Adrenal gland (tissue), 5 donors: Measurements from ENCODE around the gene SP4.

Experiments
- POLR2A ChIP-seq, 2 donors: fragments of 450-650 bp; IDR thresholded peaks; one replicate each; pipeline ENCODE4 v1.6.1; 2017; ENCODE audit warnings: antibody characterized with exemption in 2 of 2, mild to moderate bottlenecking in 2 of 2, moderate library complexity in 1 of 2
- TF ChIP-seq, protein P1 (sequence below), 6 experiments: fragments of 450-650 bp in 4 of 6; fragments of 200-600 bp in 2 of 6; sonication (generic) in 1 of 6; IDR thresholded peaks; 1 replicate in 5 of 6; 2 replicates in 1 of 6; pipeline versions ENCODE4 v1.5.1 to v1.8.0; 2016 to 2021; ENCODE audit warnings: antibody characterized with exemption in 6 of 6, mild to moderate bottlenecking in 2 of 6, moderate library complexity in 1 of 6
- donor health status: DM: no; HTN: no; CAD: no.

DNA sequence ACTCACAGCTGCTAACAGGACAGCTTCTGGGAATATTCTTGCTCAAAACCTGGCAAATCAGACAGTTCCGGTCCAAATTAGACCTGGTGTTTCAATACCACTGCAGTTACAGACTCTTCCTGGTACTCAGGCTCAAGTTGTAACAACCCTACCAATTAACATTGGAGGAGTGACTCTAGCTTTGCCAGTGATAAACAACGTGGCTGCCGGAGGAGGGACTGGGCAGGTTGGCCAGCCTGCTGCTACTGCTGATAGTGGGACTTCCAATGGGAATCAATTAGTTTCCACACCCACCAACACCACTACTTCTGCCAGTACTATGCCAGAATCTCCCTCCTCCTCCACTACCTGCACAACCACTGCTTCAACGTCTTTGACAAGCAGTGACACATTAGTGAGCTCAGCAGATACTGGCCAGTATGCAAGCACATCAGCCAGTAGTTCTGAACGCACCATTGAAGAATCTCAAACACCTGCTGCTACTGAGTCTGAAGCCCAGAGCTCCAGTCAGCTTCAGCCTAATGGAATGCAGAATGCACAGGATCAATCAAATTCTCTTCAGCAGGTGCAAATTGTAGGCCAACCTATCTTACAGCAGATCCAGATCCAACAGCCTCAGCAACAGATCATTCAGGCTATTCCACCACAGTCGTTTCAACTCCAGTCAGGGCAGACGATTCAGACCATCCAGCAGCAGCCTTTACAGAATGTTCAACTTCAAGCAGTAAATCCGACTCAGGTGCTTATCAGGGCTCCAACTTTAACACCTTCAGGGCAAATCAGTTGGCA lies 2.1 kb downstream of the SP4 start:
- TF ChIP-seq, protein P1, sequence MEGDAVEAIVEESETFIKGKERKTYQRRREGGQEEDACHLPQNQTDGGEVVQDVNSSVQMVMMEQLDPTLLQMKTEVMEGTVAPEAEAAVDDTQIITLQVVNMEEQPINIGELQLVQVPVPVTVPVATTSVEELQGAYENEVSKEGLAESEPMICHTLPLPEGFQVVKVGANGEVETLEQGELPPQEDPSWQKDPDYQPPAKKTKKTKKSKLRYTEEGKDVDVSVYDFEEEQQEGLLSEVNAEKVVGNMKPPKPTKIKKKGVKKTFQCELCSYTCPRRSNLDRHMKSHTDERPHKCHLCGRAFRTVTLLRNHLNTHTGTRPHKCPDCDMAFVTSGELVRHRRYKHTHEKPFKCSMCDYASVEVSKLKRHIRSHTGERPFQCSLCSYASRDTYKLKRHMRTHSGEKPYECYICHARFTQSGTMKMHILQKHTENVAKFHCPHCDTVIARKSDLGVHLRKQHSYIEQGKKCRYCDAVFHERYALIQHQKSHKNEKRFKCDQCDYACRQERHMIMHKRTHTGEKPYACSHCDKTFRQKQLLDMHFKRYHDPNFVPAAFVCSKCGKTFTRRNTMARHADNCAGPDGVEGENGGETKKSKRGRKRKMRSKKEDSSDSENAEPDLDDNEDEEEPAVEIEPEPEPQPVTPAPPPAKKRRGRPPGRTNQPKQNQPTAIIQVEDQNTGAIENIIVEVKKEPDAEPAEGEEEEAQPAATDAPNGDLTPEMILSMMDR (IDR thresholded peaks at IDR 0.05), result no peak
- no peak for TF ChIP-seq POLR2A (IDR thresholded peaks at IDR 0.05)
